IMR-90 (cell line): ENCODE results near the gene SDC1. TPM values are rescaled to one million over a fixed set of nuclear protein-coding genes. Genes with fewer than 3 reads are reported as not detected.

Experiments
- ATAC-seq: fragments of 200-7000 bp; cut with Tn5 transposase; 2 replicates; pipeline ENCODE4 v1.9.1; 2020; ENCODE audit warnings: low read depth, mild to moderate bottlenecking, moderate library complexity
- BruUV-seq: library from RNA; stranded (reverse); fragments of 400-500 nt; replicated peaks from 2 replicates; lab custom pipeline; 2021; lab: Mats Ljungman, UMichigan
- CTCF ChIA-PET: fragments of 300-600 bp; formaldehyde crosslinking; extraction: SDS; loops from one replicate; lab custom pipeline; 2021; ENCODE audit warnings: antibody characterized with exemption; lab: Yijun Ruan, JAX
- POLR2A ChIA-PET: fragments of 300-600 bp; sonication (Branson Sonifier 250); formaldehyde crosslinking; loops from one replicate; lab custom pipeline; 2022; ENCODE audit warnings: antibody characterized with exemption; ENCODE audit not compliant: unreplicated experiment; lab: Charles Lee
- DNase-seq: peaks from one replicate; pipeline ENCODE4 v3.0.0; 2013
- H2AFZ ChIP-seq: replicated peaks from 2 replicates; pipeline ENCODE3; 2013; ENCODE audit warnings: low read length, mild to moderate bottlenecking; ENCODE audit not compliant: poor library complexity
- H2AK5ac ChIP-seq: 2 replicates; pipeline ENCODE4 v1.6.1; 2013; ENCODE audit warnings: low read depth, low read length, inconsistent platforms
- H2AK9ac ChIP-seq: replicated peaks from 2 replicates; pipeline ENCODE3; 2013; ENCODE audit warnings: mild to moderate bottlenecking, low read depth, low read length, moderate library complexity; ENCODE audit not compliant: poor library complexity
- H2BK120ac ChIP-seq: 2 replicates; pipeline ENCODE4 v1.6.1; 2013; ENCODE audit warnings: low read depth, low read length, inconsistent platforms
- H2BK15ac ChIP-seq: 3 replicates; pipeline ENCODE4 v1.6.1; 2013; ENCODE audit warnings: low read depth, low read length, inconsistent platforms
- H2BK20ac ChIP-seq: 2 replicates; pipeline ENCODE4 v1.6.1; 2013; ENCODE audit warnings: low read depth, mild to moderate bottlenecking, inconsistent platforms, low read length, moderate library complexity
- H2BK5ac ChIP-seq: 2 replicates; pipeline ENCODE4 v1.6.1; 2013; ENCODE audit warnings: mild to moderate bottlenecking, low read depth, low read length, inconsistent platforms; ENCODE audit not compliant: poor library complexity, severe bottlenecking
- H3K14ac ChIP-seq: replicated peaks from 2 replicates; pipeline ENCODE4 v1.6.1; 2013; ENCODE audit warnings: low read depth, low read length, inconsistent platforms
- H3K18ac ChIP-seq: 2 replicates; pipeline ENCODE4 v1.6.1; 2013; ENCODE audit warnings: low read depth, low read length, control low read depth
- H3K23ac ChIP-seq: 2 replicates; pipeline ENCODE4 v1.6.1; 2013; ENCODE audit warnings: low read depth, low read length, inconsistent platforms
- H3K27ac ChIP-seq: 2 replicates; pipeline ENCODE4 v1.5.1; 2013; ENCODE audit warnings: mild to moderate bottlenecking, control low read depth, low read length; ENCODE audit not compliant: insufficient read depth
- H3K27me3 ChIP-seq: 2 replicates; pipeline ENCODE4 v1.6.1; 2013; ENCODE audit warnings: low read length; ENCODE audit not compliant: control insufficient read depth, insufficient read depth
- H3K36me3 ChIP-seq: 2 replicates; pipeline ENCODE4 v1.6.1; 2013; ENCODE audit warnings: low read length, mixed read lengths; ENCODE audit not compliant: control insufficient read depth, insufficient read depth
- H3K4ac ChIP-seq: 2 replicates; pipeline ENCODE4 v1.6.1; 2013; ENCODE audit warnings: low read depth, low read length, inconsistent platforms
- H3K4me1 ChIP-seq: 2 replicates; pipeline ENCODE4 v1.6.1; 2013; ENCODE audit warnings: low read length, mixed read lengths; ENCODE audit not compliant: control insufficient read depth, insufficient read depth
- H3K4me2 ChIP-seq: 2 replicates; pipeline ENCODE4 v1.6.1; 2013; ENCODE audit warnings: low read depth, mild to moderate bottlenecking, control low read depth, low read length, moderate library complexity
- H3K4me3 ChIP-seq: 2 replicates; pipeline ENCODE4 v1.5.1; 2013; ENCODE audit warnings: low read depth, mild to moderate bottlenecking, control low read depth, low read length, moderate library complexity; ENCODE audit not compliant: insufficient read depth
- H3K56ac ChIP-seq: 2 replicates; pipeline ENCODE4 v1.6.1; 2013; ENCODE audit warnings: low read length, inconsistent platforms; ENCODE audit not compliant: insufficient read depth; ENCODE audit errors: extremely low read depth
- H3K79me1 ChIP-seq, 2 experiments: 2 replicates each; pipeline ENCODE4 v1.6.1; 2013; ENCODE audit warnings: low read length in 2 of 2, inconsistent platforms in 1 of 2, low read depth in 1 of 2
- H3K9ac ChIP-seq: 2 replicates; pipeline ENCODE4 v1.6.1; 2013; ENCODE audit warnings: low read depth, low read length, control low read depth
- H3K9me1 ChIP-seq: 2 replicates; pipeline ENCODE4 v1.6.1; 2013; ENCODE audit warnings: low read length, inconsistent platforms; ENCODE audit not compliant: insufficient read depth
- H3K9me3 ChIP-seq: 2 replicates; pipeline ENCODE4 v1.6.1; 2013; ENCODE audit warnings: low read length; ENCODE audit not compliant: control insufficient read depth, insufficient read depth
- H4K20me1 ChIP-seq: 2 replicates; pipeline ENCODE4 v1.6.1; 2013; ENCODE audit warnings: low read length, inconsistent platforms; ENCODE audit not compliant: insufficient read depth
- H4K5ac ChIP-seq: 2 replicates; pipeline ENCODE4 v1.6.1; 2013; ENCODE audit warnings: mild to moderate bottlenecking, low read depth, low read length, control low read depth
- H4K8ac ChIP-seq, 2 experiments: 2 replicates each; pipeline ENCODE4 v1.6.1; 2013; ENCODE audit warnings: low read depth in 2 of 2, low read length in 2 of 2, control low read depth in 1 of 2, inconsistent platforms in 1 of 2
- H4K91ac ChIP-seq: 2 replicates; pipeline ENCODE4 v1.6.1; 2013; ENCODE audit warnings: low read depth, low read length, inconsistent platforms; ENCODE audit not compliant: insufficient read depth
- CEBPB ChIP-seq: IDR thresholded peaks from 2 replicates; pipeline ENCODE4 v1.6.1; 2012; ENCODE audit warnings: low read depth, low read length, improper control_type of control experiment
- FOS ChIP-seq: fragments of 150-350 bp; IDR thresholded peaks from 2 replicates; pipeline ENCODE4 v1.6.1; 2016; ENCODE audit warnings: low read depth, low read length
- MXI1 ChIP-seq: IDR thresholded peaks from 2 replicates; pipeline ENCODE4 v1.6.1; 2012; ENCODE audit warnings: low read depth, mild to moderate bottlenecking, low read length, moderate library complexity, borderline replicate concordance
- POLR2A ChIP-seq: IDR thresholded peaks from 2 replicates; pipeline ENCODE4 v1.6.1; 2012; ENCODE audit warnings: mild to moderate bottlenecking, low read depth, low read length
- RCOR1 ChIP-seq: IDR thresholded peaks from 2 replicates; pipeline ENCODE4 v1.6.1; 2012; ENCODE audit warnings: mild to moderate bottlenecking, low read length, improper control_type of control experiment; ENCODE audit not compliant: insufficient replicate concordance
- RFX5 ChIP-seq: IDR thresholded peaks from 2 replicates; pipeline ENCODE4 v1.8.0; 2012; ENCODE audit warnings: low read depth, mild to moderate bottlenecking, low read length, moderate library complexity
- SMC3 ChIP-seq: fragments of 150-350 bp; IDR thresholded peaks from 2 replicates; pipeline ENCODE4 v1.6.1; 2016; ENCODE audit warnings: low read depth, mild to moderate bottlenecking, antibody characterized with exemption, low read length, moderate library complexity
- WGBS, 2 experiments: methylation state at CpG; one replicate each; pipeline versions ENCODE4 v1.1.5 to v1.1.7; 2013; ENCODE audit warnings: missing lambda C conversion rate in 2 of 2; ENCODE audit not compliant: insufficient read length in 1 of 2; ENCODE audit errors: extremely low coverage in 2 of 2; 5-methylcytosine and 5-hydroxymethylcytosine counted together
- dilution Hi-C: fragments of 300-500 bp; cut with HindIII; formaldehyde crosslinking; loops from one replicate; pipeline ENCODE4 v1.14.3; 2018; ENCODE audit warnings: low sequenced_read_pairs; ENCODE audit not compliant: unreplicated experiment
- in situ Hi-C: fragments of 300-500 bp; cut with MboI; formaldehyde crosslinking; loops from 3 replicates; pipeline ENCODE4 v1.14.3; 2019; ENCODE audit warnings: low sequenced_read_pairs, inconsistent platforms, mixed read lengths
- intact Hi-C: fragments of 100-400 bp; cut with micrococcal nuclease; formaldehyde crosslinking; loops from 2 replicates; pipeline ENCODE4 v1.10.0; 2022
- polyA plus RNA-seq, 3 experiments: library from polyadenylated mRNA; depleted of rRNA; stranded (reverse); fragments of >200 nt; gene quantifications; 2 replicates each; pipeline ENCODE4 v1.2.3, GENCODE V29; 2012; ENCODE audit warnings: low replicate concordance in 1 of 3
- total RNA-seq: library from RNA; depleted of rRNA; stranded (reverse); fragments of >200 nt; gene quantifications from 2 replicates; pipeline ENCODE4 v1.2.3, GENCODE V29; 2012
- TF ChIP-seq, protein P1 (sequence below): fragments of 150-350 bp; IDR thresholded peaks from 2 replicates; pipeline ENCODE4 v1.6.1; 2017; ENCODE audit warnings: mild to moderate bottlenecking, antibody characterized with exemption, low read length, low read depth
- TF ChIP-seq, protein P2 (sequence below): fragments of 150-350 bp; IDR thresholded peaks from 2 replicates; pipeline ENCODE4 v1.6.1; 2016; ENCODE audit warnings: low read depth, mild to moderate bottlenecking, low read length, moderate library complexity, borderline replicate concordance

SDC1 gene
- total and polyA plus RNA-seq, 2 of the 4 experiments (the other 2 are of a cell fraction) = 22.0 to 28.3 TPM

DNA sequence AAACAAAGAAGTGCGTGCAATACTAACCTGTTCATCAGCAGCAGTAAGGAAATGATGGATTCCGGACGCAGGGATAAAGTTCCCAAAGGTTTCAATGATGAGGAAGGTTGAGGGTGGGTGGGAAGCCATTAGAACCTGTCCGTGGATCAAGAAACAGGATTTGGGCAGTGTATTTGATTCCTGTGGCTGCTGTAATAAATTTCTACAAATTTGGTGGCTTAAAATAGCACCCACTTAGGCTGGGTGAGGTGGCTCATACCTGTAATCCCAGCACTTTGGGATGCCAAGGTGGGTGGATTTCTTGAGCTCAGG is 5.1 kb upstream of the SDC1 start:
- in situ Hi-C loops (no loop called here), dilution Hi-C loops (no loop called here), intact Hi-C loops (no loop called here)
- Histone ChIP-seq H3K79me1 (no peaks in the 10 kb centered on the region), H4K20me1 (no peaks in the 10 kb centered on the region), H3K9me1 (peaks cover 6% of the 10 kb centered on the region; the same call in 1 of the 2 replicates), H3K27me3 (no peaks in the 10 kb centered on the region), H2BK120ac (no peak overlapping the region), H3K56ac (no peak overlapping the region), H3K4me1 (no peaks in the 10 kb centered on the region), H3K9ac (no peak overlapping the region), H2AK5ac (no peak overlapping the region), H3K18ac (no peak overlapping the region), H3K36me3 (no peaks in the 10 kb centered on the region), H3K4ac (no peak overlapping the region), H2BK15ac (no peak overlapping the region), H2BK5ac (no peak overlapping the region), H4K5ac (no peak overlapping the region), H2BK20ac (no peak overlapping the region), H3K23ac (no peak overlapping the region), H4K8ac (no peak overlapping the region), H2AFZ (no peak overlapping the region), H3K27ac (no peak overlapping the region), H3K4me2 (no peak overlapping the region), H4K91ac (no peak overlapping the region), H3K14ac (no peak overlapping the region), H3K4me3 (no peak overlapping the region), H3K9me3 (0 out of 2 replicates have a peak, but pooled peaks cover 2% of the 10 kb centered on the region), H2AK9ac (no peak overlapping the region)
- CTCF ChIA-PET = no interaction called here
- POLR2A ChIA-PET = no interaction called here
- DNase-seq (no peak), ATAC-seq (no peak)
- BruUV-seq = no TSS peak
- no peak for TF ChIP-seq CEBPB
- TF ChIP-seq, protein P1, sequence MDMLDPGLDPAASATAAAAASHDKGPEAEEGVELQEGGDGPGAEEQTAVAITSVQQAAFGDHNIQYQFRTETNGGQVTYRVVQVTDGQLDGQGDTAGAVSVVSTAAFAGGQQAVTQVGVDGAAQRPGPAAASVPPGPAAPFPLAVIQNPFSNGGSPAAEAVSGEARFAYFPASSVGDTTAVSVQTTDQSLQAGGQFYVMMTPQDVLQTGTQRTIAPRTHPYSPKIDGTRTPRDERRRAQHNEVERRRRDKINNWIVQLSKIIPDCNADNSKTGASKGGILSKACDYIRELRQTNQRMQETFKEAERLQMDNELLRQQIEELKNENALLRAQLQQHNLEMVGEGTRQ = no peak
- TF ChIP-seq SMC3 = no peak
- no peak for TF ChIP-seq POLR2A
- no peak for TF ChIP-seq MXI1
- no peak for TF ChIP-seq RFX5
- TF ChIP-seq, protein P2, sequence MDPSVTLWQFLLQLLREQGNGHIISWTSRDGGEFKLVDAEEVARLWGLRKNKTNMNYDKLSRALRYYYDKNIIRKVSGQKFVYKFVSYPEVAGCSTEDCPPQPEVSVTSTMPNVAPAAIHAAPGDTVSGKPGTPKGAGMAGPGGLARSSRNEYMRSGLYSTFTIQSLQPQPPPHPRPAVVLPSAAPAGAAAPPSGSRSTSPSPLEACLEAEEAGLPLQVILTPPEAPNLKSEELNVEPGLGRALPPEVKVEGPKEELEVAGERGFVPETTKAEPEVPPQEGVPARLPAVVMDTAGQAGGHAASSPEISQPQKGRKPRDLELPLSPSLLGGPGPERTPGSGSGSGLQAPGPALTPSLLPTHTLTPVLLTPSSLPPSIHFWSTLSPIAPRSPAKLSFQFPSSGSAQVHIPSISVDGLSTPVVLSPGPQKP = no peak
- TF ChIP-seq FOS = no peak
- no peak for TF ChIP-seq RCOR1
- no CpG with 5 or more reads among the region's 4 CpGs for WGBS, 2 experiments
